HCT116 (cell line): ENCODE results near the gene LHX1.

Source experiments
- CBX3 ChIP-seq: IDR thresholded peaks from 2 replicates; pipeline ENCODE4 v1.6.1; 2012; ENCODE audit warnings: low read depth
- CEBPB ChIP-seq: IDR thresholded peaks from 2 replicates; pipeline ENCODE4 v1.6.1; 2012; ENCODE audit warnings: low read depth
- ELF1 ChIP-seq: IDR thresholded peaks from 2 replicates; pipeline ENCODE4 v1.6.1; 2012; ENCODE audit warnings: low read depth, borderline replicate concordance
- EZH2 ChIP-seq: fragments of 200-600 bp; sonication (generic); IDR thresholded peaks from 2 replicates; pipeline ENCODE4 v1.6.1; 2017; ENCODE audit warnings: antibody characterized with exemption, mixed run types
- EZH2phosphoT487 ChIP-seq: fragments of 200-600 bp; IDR thresholded peaks from 2 replicates; pipeline ENCODE4 v1.6.1; 2018; ENCODE audit warnings: antibody characterized with exemption, borderline replicate concordance
- POLR2A ChIP-seq: IDR thresholded peaks from 2 replicates; pipeline ENCODE4 v1.7.0; 2011; ENCODE audit warnings: borderline replicate concordance; ENCODE audit not compliant: insufficient read depth, insufficient read length; ENCODE audit errors: extremely low read depth
- POLR2AphosphoS5 ChIP-seq: IDR thresholded peaks from 2 replicates; pipeline ENCODE4 v1.6.1; 2011; ENCODE audit warnings: mild to moderate bottlenecking, low read depth, low read length, moderate library complexity
- RAD21 ChIP-seq: IDR thresholded peaks from 2 replicates; pipeline ENCODE4 v1.6.1; 2012; ENCODE audit warnings: low read depth, mild to moderate bottlenecking
- SIN3A ChIP-seq: IDR thresholded peaks from 2 replicates; pipeline ENCODE4 v1.6.1; 2012; ENCODE audit warnings: low read depth
- SP1 ChIP-seq: IDR thresholded peaks from 2 replicates; pipeline ENCODE4 v1.6.1; 2012; ENCODE audit warnings: low read depth
- TCF7L2 ChIP-seq: IDR thresholded peaks from 2 replicates; pipeline ENCODE4 v1.7.0; 2011; ENCODE audit warnings: borderline replicate concordance, inconsistent platforms; ENCODE audit not compliant: insufficient read depth, insufficient read length; ENCODE audit errors: extremely low read depth
- TF ChIP-seq, protein P1 (sequence below), 3 experiments: fragments of 200-600 bp in 1 of 3; sonication (generic) in 1 of 3; IDR thresholded peaks in 2 of 3; conservative IDR thresholded peaks in 1 of 3; 2 replicates each; pipeline ENCODE4 v1.5.1; 2012 to 2017; ENCODE audit warnings: low read depth in 2 of 3, low read length in 2 of 3, antibody characterized with exemption in 1 of 3, borderline replicate concordance in 1 of 3, control low read depth in 1 of 3, mild to moderate bottlenecking in 1 of 3, mixed read lengths in 1 of 3, mixed run types in 1 of 3, moderate library complexity in 1 of 3; ENCODE audit not compliant: insufficient read depth in 1 of 3
- TF ChIP-seq, protein P2 (sequence below): IDR thresholded peaks from 2 replicates; pipeline ENCODE4 v1.6.1; 2012; ENCODE audit warnings: low read depth
- TF ChIP-seq, protein P3 (sequence below): IDR thresholded peaks from 2 replicates; pipeline ENCODE4 v1.6.1; 2012

DNA sequence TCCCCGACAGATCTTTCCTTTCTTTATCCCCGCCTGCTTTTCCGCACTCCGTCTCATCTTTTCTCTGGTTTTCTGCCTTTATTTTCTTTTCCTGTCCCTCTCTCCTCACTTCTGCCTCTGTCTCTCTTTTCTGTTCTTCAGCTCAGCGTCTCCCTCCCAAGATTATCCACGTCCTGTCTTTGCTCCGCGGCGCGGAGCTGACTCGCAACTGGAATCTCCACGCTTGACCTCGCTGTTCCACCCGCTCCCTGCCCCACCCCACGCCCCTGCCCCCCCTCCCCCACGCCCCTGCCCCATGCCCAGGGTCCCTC lies 4.9 kb upstream of the LHX1 start:
- TF ChIP-seq, protein P1, sequence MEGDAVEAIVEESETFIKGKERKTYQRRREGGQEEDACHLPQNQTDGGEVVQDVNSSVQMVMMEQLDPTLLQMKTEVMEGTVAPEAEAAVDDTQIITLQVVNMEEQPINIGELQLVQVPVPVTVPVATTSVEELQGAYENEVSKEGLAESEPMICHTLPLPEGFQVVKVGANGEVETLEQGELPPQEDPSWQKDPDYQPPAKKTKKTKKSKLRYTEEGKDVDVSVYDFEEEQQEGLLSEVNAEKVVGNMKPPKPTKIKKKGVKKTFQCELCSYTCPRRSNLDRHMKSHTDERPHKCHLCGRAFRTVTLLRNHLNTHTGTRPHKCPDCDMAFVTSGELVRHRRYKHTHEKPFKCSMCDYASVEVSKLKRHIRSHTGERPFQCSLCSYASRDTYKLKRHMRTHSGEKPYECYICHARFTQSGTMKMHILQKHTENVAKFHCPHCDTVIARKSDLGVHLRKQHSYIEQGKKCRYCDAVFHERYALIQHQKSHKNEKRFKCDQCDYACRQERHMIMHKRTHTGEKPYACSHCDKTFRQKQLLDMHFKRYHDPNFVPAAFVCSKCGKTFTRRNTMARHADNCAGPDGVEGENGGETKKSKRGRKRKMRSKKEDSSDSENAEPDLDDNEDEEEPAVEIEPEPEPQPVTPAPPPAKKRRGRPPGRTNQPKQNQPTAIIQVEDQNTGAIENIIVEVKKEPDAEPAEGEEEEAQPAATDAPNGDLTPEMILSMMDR (IDR thresholded peaks at IDR 0.05 in 2 of 3, conservative IDR thresholded peaks at IDR 0.05 in 1 of 3; ENCODE audit: borderline replicate concordance in 1 of 3, insufficient read depth in 1 of 3, low read depth in 2 of 3, low read length in 2 of 3) = no peak
- TF ChIP-seq SIN3A = no peak
- no peak for TF ChIP-seq RAD21
- TF ChIP-seq CBX3 = no peak
- TF ChIP-seq CEBPB = no peak
- TF ChIP-seq POLR2A = no peak
- TF ChIP-seq, protein P2, sequence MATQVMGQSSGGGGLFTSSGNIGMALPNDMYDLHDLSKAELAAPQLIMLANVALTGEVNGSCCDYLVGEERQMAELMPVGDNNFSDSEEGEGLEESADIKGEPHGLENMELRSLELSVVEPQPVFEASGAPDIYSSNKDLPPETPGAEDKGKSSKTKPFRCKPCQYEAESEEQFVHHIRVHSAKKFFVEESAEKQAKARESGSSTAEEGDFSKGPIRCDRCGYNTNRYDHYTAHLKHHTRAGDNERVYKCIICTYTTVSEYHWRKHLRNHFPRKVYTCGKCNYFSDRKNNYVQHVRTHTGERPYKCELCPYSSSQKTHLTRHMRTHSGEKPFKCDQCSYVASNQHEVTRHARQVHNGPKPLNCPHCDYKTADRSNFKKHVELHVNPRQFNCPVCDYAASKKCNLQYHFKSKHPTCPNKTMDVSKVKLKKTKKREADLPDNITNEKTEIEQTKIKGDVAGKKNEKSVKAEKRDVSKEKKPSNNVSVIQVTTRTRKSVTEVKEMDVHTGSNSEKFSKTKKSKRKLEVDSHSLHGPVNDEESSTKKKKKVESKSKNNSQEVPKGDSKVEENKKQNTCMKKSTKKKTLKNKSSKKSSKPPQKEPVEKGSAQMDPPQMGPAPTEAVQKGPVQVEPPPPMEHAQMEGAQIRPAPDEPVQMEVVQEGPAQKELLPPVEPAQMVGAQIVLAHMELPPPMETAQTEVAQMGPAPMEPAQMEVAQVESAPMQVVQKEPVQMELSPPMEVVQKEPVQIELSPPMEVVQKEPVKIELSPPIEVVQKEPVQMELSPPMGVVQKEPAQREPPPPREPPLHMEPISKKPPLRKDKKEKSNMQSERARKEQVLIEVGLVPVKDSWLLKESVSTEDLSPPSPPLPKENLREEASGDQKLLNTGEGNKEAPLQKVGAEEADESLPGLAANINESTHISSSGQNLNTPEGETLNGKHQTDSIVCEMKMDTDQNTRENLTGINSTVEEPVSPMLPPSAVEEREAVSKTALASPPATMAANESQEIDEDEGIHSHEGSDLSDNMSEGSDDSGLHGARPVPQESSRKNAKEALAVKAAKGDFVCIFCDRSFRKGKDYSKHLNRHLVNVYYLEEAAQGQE = no peak
- no peak for TF ChIP-seq EZH2
- TF ChIP-seq, protein P3, sequence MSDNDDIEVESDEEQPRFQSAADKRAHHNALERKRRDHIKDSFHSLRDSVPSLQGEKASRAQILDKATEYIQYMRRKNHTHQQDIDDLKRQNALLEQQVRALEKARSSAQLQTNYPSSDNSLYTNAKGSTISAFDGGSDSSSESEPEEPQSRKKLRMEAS = no peak
- no peak for TF ChIP-seq SP1
- TF ChIP-seq TCF7L2 = no peak
- no peak for TF ChIP-seq POLR2AphosphoS5
- TF ChIP-seq ELF1 = no peak
- no peak for TF ChIP-seq EZH2phosphoT487
